Measurements from ENCODE around the gene APC.

APC gene

DNA sequence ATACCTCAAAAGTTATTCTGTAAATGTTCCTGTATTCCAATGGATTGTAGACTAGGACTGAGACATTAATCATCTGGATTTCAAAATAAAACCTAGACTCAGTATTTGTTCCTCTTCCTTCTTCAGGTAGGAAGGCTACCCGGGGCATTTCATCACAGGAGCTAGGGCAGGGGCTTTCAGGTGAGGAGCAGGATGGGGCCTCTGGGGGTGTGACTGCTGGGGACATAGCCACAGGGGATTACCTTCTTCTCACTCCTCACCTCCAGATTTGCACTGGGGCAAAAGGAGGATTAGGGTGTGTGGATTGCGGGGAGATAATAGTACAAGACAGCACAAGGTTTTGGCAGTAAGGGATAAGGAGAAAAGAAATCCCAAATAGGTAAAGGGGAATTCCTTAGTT lies 85.5 kb downstream of the APC start:
- H3K27ac ChIP-seq (ENCODE audit: low read length), result no peak overlapping the region

DNA sequence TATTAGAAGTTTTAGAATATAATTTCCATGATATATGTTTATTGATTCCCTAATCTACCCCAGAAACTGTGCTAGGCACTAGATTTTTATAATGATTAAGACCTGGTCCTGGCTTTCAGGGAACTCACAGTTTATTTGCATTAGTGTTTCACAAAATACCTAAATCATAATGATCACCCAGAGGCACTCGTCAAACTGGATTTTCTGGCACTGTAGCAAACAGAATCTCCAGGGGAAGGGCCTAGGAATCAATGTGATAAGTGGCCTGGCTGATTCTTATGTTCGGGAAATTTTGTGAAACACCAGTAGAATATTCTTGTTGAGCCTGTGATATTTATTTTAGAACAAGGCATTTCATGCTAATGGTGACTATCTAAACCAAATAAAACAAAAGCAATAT lies 86.0 kb downstream of the APC start:
- no peak overlapping the region for H3K27ac ChIP-seq (ENCODE audit: low read length)
- no peak overlapping the region for H3K9ac ChIP-seq (ENCODE audit: low read length)
- H3K27me3 ChIP-seq (ENCODE audit: low read depth, low read length), result no peaks in the 10 kb centered on the region

More for the DNA sequence above, 85.5 kb downstream of the APC start:
- TF ChIP-seq, protein P1, sequence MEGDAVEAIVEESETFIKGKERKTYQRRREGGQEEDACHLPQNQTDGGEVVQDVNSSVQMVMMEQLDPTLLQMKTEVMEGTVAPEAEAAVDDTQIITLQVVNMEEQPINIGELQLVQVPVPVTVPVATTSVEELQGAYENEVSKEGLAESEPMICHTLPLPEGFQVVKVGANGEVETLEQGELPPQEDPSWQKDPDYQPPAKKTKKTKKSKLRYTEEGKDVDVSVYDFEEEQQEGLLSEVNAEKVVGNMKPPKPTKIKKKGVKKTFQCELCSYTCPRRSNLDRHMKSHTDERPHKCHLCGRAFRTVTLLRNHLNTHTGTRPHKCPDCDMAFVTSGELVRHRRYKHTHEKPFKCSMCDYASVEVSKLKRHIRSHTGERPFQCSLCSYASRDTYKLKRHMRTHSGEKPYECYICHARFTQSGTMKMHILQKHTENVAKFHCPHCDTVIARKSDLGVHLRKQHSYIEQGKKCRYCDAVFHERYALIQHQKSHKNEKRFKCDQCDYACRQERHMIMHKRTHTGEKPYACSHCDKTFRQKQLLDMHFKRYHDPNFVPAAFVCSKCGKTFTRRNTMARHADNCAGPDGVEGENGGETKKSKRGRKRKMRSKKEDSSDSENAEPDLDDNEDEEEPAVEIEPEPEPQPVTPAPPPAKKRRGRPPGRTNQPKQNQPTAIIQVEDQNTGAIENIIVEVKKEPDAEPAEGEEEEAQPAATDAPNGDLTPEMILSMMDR (IDR thresholded peaks at IDR 0.05; ENCODE audit: low read depth, low read length), result no peak
- no peak for TF ChIP-seq EZH2phosphoT487 (IDR thresholded peaks at IDR 0.05; ENCODE audit: low read depth)
- H3K9ac ChIP-seq (ENCODE audit: low read length), result no peak overlapping the region
- no peaks in the 10 kb centered on the region for H3K27me3 ChIP-seq (ENCODE audit: low read depth, low read length)
- H3K9me3 ChIP-seq (ENCODE audit: insufficient read depth, low read length), result no peaks in the 10 kb centered on the region
- no peaks in the 10 kb centered on the region for H3K36me3 ChIP-seq (replicated peaks; ENCODE audit: low read depth, low read length)
- no peaks in the 10 kb centered on the region for H4K20me1 ChIP-seq (ENCODE audit: insufficient read depth, low read length)
- no peaks in the 10 kb centered on the region for H3K4me1 ChIP-seq (ENCODE audit: low read length)
- no peaks in the 10 kb centered on the region for H3K79me2 ChIP-seq (ENCODE audit: low read length)
- H2AFZ ChIP-seq (ENCODE audit: low read depth, low read length), result no peak overlapping the region
- no peak overlapping the region for H3K4me3 ChIP-seq (ENCODE audit: low read length)
- H3K4me2 ChIP-seq (ENCODE audit: low read length), result no peak overlapping the region

DNA sequence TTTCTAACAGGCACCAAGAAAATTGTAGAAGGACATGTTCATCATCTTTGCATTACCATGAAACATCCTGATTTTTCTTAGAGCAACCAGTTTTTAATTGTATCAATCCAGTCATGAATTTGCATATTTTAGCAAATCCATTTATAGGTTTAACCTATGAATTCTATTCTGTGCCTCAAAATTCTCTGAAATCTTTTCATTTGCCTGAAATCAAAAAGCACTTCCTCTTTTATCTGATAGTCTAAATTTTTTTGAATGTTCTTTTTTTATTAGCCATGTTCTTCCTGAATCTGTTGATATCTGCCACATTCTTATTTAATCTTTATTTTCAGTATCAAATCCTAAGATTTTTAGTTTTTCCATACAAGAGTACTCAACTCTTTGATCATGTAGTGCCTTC lies 86.5 kb downstream of the APC start:
- H3K36me3 ChIP-seq (replicated peaks; ENCODE audit: low read depth, low read length), result no peaks in the 10 kb centered on the region
- no peak overlapping the region for H3K27ac ChIP-seq (ENCODE audit: low read length)
- H3K4me3 ChIP-seq (ENCODE audit: low read length), result no peak overlapping the region

More for the DNA sequence above, 86.0 kb downstream of the APC start:
- H4K20me1 ChIP-seq (ENCODE audit: insufficient read depth, low read length), result no peaks in the 10 kb centered on the region
- H3K36me3 ChIP-seq (replicated peaks; ENCODE audit: low read depth, low read length), result no peaks in the 10 kb centered on the region
- no peaks in the 10 kb centered on the region for H3K79me2 ChIP-seq (ENCODE audit: low read length)
- TF ChIP-seq, protein P1 (IDR thresholded peaks at IDR 0.05; ENCODE audit: low read depth, low read length), result no peak
- no peak for TF ChIP-seq EZH2phosphoT487 (IDR thresholded peaks at IDR 0.05; ENCODE audit: low read depth)
- no peaks in the 10 kb centered on the region for H3K9me3 ChIP-seq (ENCODE audit: insufficient read depth, low read length)
- no peaks in the 10 kb centered on the region for H3K4me1 ChIP-seq (ENCODE audit: low read length)
- no peak overlapping the region for H2AFZ ChIP-seq (ENCODE audit: low read depth, low read length)
- no peak overlapping the region for H3K4me2 ChIP-seq (ENCODE audit: low read length)
- no peak overlapping the region for H3K4me3 ChIP-seq (ENCODE audit: low read length)

DNA sequence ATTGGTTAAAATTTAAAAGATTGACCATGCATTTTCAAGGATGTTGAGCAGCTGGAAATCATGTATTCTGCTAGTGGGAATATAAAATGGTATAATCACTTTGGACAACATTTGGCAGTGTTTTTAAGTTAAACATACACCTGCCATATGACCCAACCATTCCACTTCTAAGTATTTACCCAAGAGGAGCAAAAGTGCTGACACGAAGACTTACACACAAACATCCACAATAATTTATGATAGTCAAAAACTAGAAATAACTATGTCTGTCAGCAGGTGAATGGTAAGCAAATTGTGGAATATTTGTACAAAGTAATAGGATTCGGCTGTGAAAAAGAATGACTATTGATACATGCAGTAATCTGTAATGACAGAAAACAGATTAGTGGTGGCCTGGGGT lies 92.7 kb downstream of the APC start:
- Histone ChIP-seq H3K4me3 (ENCODE audit: low read length) (no peak overlapping the region), H3K36me3 (replicated peaks; ENCODE audit: low read depth, low read length) (no peaks in the 10 kb centered on the region), H3K79me2 (ENCODE audit: low read length) (no peaks in the 10 kb centered on the region), H3K27me3 (ENCODE audit: low read depth, low read length) (no peaks in the 10 kb centered on the region), H3K4me1 (ENCODE audit: low read length) (no peaks in the 10 kb centered on the region), H4K20me1 (ENCODE audit: insufficient read depth, low read length) (no peaks in the 10 kb centered on the region), H2AFZ (ENCODE audit: low read depth, low read length) (no peak overlapping the region), H3K9me3 (ENCODE audit: insufficient read depth, low read length) (no peaks in the 10 kb centered on the region), H3K4me2 (ENCODE audit: low read length) (no peak overlapping the region), H3K9ac (ENCODE audit: low read length) (no peak overlapping the region), H3K27ac (ENCODE audit: low read length) (no peak overlapping the region)
- no peak for TF ChIP-seq EZH2phosphoT487 (IDR thresholded peaks at IDR 0.05; ENCODE audit: low read depth)
- TF ChIP-seq, protein P1 (IDR thresholded peaks at IDR 0.05; ENCODE audit: low read depth, low read length), result no peak

More for the DNA sequence above, 86.5 kb downstream of the APC start:
- Histone ChIP-seq H3K9ac (ENCODE audit: low read length) (no peak overlapping the region), H3K4me2 (ENCODE audit: low read length) (no peak overlapping the region), H4K20me1 (ENCODE audit: insufficient read depth, low read length) (no peaks in the 10 kb centered on the region), H3K27me3 (ENCODE audit: low read depth, low read length) (no peaks in the 10 kb centered on the region), H3K79me2 (ENCODE audit: low read length) (no peaks in the 10 kb centered on the region), H3K4me1 (ENCODE audit: low read length) (no peaks in the 10 kb centered on the region), H2AFZ (ENCODE audit: low read depth, low read length) (no peak overlapping the region), H3K9me3 (ENCODE audit: insufficient read depth, low read length) (no peaks in the 10 kb centered on the region)
- no peak for TF ChIP-seq EZH2phosphoT487 (IDR thresholded peaks at IDR 0.05; ENCODE audit: low read depth)
- TF ChIP-seq, protein P1 (IDR thresholded peaks at IDR 0.05; ENCODE audit: low read depth, low read length), result no peak
